IPS DF 4.7 (cell line): Measurements from ENCODE around the gene ASB6.
"Not testable (repeated sequence)": the region's sequence is repeated elsewhere in the genome, so short reads cannot be mapped to it uniquely, and the experiment has no call there.

Source experiments
- DNase-seq: peaks from one replicate; pipeline ENCODE4 v3.0.0-alpha.2; 2013; ENCODE audit warnings: low spot score; ENCODE audit errors: extremely low read depth

ASB6 gene

DNA sequence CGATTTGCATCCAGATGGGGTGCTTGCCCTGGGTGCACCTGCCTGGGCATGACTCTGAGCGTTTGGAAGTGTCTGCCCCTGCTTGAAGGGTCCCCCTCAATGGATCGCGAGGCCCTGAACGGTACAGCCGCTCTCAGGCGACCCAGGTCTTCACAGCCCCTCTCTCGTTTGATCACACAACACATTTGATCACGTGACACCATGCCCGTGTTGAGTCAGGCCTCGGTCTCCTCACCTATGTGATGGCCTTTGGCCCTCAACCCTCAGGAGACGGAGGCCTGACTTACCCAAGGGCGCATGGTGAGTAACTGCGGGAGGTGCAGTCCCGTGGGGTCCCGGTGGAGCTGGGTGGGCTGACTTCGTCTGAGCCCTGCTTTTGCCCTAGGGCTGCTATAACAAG is 3.0 kb upstream of the ASB6 start:
- DNase-seq = no peak

DNA sequence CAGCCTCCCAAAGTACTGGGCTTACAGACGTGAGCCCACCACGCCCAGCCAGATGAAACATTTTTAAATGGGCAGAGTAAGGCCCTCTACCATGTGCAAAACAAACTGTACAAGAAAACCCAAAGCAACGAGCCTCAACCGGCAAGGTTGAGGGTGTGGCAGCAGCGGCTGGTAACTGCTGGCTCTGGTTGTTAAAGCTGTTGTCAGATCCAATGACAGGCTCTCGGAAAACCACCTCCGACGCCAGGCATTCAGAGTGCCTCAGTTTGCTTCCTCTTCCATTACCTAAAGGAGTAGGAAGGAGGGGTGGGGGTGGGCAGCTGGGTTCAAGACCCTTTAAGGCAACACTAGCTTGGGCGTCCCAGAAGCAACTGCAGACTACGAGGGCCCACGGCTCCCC is 2.4 kb upstream of the ASB6 start:
- DNase-seq = no peak

DNA sequence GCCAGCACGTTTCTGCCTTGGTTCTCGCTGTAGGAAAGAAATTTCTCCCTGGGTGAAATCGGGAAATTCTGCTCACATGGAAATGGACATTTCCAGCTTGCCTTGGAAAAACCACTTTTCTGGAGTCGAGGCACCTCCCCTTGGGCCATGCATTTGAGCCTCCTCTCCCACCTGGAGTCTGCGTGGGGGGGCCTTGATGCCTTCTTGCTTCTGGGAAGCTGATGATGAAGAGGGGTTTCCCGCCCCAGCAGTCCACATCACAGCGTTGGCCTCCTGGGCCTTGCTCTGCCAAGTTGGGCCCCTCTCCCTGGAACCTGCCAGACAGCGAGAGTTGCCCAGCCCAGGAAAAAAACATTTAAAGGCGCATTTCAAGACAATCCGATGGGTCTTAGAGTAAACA is 1.8 kb upstream of the ASB6 start:
- DNase-seq = no peak

DNA sequence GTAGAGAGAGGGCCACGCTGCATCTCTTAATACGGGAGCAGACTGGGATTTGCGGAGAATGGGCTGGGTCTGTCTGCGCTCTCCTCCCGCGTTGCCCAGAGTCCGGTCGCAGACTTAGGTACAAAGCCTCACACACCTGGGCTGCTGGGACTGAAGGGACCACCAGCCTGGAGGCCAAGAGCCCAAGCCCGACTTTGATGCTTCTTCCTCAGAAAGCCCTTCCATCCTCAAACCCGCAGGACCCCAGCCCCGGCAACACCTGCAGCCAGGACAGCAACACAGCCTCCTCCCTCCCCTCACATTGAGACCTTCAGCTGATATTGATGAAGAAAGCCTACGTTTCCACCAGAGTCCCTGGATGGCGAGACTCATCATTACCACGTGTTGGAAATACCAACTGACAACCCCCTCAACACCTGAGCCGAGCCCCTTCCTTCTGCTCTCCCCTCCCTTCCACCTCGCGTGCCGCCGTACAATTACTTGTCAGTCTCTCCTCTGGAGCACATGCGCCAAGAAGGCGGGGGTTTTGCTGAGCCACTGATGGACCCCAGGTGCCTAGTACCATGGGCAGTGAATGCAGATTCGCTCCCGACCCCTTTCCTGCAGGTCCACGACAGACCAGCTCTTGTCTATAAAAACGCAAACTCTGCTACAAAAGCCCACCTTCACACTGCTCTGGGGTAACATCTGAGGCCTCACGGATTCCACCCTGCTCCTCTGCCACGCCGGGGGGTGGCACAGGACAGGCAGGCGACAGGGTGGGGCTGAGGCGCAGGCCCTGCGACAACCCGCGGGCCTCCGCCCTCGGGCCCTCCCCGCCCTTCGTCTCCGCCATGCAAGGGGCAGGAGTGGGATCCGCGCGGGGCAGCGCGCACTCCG is 841 bp downstream of the ASB6 start:
- no peak for DNase-seq

DNA sequence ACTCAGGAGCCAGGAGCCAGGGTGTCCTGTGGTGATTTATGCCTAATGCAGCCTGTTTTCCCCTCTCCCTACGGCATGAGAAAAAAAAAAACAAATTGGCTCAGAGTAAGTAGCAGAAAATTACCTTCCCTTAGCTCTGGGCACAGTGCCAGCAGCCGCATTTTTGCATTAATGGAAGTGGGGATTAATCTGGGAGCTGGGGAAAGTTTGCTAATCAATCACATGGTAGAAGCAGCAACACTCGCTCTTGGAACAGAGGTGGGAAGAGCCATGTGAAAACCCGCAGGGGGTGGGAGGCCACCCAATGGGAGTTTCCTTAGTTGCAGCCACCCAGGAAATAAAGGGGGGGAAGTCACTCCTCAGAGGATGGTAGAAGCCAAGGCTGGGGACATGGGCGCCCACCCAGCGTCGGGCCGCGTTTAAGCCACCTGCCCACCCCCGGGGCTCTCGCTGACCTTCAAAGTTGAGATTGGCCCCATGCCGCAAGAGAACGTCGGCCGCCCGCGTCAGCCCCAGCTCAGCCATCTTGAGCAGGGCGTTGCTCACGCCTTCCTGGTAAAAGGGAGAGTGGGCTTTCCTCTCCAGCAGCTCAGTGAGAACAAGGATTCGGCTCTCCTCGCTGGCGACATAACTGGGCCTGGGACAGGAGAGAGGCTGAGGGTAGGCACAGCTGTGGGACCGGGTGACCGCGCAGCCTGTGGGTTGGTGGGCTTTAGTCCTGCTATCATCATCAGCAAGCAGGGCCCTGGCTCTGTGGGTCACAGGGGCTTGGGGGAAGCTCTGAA is 1.7 kb downstream of the ASB6 start:
- DNase-seq = no peak

DNA sequence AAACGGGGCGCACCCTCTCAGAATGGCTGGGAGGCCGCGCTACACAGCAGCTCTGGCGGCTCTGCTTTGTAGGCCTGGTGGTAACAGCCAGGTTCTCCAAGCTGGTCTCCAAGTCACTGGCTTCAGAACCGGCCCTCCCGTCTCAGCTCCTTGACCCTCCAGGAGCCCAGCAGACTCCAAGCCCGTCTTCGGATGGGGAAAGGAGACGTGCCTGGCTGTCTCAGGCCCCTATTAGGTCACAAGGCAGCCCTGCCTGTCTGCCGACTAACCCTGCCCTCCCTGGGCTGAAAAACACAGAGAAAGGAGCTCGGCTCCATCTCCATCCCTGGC is 2.2 kb downstream of the ASB6 start:
- DNase-seq = no peak

DNA sequence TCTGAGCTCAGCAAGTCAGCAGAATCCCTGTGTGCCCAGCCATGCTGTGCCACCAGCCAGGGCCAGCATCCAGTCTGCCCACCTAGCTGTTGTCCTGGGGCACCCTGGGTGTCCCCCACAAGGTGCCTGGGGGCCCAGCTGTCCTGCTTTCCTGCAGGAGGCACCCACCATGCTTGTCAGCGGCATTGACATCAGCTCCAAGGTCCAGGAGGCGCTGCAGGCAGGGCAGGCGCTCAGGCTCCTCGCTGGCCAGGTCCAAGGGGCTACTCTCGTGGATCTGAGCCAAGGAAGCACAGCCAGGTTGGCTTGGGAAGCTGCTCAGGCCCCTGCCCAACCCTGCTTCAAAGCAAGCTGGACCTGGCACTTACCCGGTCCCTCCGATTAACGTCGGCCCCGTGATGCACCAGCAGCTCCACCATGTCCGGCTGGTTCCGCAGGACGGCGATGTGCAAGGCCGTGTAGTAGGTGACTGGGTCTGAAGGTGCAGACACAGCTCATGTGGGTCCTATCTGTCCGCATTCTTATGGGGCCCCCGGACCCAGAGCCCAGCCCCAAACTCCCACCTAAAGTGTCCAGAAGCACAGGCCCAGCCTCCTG is 2.8 kb downstream of the ASB6 start:
- DNase-seq = no peak

DNA sequence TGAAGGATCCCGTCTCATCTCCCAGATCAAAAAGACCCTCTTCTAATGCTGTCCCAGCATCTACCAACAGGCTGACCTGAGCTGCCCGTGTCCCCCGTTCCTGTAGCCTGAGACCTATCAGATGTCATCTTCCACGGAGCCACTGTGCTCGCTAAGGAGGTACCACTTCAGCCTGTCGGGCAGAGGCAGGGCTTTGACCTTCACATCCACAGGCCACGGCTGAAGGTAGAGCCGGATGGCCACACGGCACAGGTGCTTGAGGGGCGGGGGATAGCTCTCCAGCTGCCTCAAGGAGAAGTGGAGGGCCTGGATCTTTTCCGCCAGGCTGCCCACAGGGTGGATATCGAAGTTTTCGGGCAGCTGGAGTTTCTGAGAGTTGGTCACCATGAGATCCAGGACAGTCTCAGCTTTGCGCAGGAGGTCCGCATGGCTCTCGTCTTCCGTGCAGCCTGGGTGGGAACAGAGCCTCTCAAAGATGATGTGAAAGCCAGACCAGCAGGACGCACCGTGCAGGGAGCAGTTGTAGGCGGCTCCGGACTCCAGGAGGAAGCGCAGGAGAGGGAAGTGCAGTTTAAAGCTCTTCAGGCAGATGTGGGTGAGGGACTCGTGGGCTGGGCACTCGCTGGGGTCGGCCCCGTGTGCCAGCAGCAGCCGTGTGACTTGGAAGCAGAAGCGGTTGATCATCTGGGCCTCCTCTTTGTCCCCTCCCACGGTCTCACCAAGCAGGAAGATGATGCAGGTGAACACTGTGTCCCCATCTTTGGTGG is 4.1 kb downstream of the ASB6 start:
- DNase-seq = no peak

DNA sequence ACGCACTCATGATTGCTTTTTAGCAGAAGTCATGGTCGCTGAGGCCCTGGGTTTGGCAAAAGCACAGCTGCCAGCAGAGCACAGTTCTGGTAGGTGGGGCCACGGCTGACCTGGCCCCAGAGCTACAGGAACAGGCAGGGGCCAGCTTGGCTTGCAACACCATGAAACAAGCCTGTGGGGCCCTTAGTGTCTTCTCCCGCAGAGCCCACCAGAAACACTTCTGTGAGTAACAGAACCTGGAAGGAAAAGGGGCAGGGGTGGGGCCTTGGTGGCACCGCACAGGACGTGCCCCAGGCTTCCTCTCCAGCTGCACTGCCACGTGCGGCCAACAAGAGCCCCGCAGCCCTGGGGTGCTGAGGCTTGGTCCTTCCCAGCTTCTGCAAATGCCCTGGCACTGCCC is 4.8 kb downstream of the ASB6 start:
- no peak for DNase-seq

DNA sequence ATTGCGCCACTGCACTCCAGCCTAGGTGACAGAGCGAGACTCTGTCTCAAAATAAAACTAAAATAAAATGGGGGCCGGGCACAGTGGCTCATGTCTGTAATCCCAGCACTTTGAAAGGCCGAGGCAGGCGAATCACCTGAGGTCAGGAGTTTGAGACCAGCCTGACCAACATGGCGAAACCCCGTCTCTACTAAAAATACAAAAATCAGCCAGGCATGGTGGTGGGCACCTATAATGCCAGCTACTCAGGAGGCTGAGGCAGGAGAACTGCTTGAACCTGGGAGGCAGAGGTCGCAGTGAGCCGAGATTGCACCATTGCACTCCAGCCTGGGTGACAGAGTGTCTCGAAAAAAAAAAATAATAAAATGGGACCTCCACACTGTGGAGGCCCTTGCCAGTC is 5.6 kb downstream of the ASB6 start:
- not testable (repeated sequence) for DNase-seq

DNA sequence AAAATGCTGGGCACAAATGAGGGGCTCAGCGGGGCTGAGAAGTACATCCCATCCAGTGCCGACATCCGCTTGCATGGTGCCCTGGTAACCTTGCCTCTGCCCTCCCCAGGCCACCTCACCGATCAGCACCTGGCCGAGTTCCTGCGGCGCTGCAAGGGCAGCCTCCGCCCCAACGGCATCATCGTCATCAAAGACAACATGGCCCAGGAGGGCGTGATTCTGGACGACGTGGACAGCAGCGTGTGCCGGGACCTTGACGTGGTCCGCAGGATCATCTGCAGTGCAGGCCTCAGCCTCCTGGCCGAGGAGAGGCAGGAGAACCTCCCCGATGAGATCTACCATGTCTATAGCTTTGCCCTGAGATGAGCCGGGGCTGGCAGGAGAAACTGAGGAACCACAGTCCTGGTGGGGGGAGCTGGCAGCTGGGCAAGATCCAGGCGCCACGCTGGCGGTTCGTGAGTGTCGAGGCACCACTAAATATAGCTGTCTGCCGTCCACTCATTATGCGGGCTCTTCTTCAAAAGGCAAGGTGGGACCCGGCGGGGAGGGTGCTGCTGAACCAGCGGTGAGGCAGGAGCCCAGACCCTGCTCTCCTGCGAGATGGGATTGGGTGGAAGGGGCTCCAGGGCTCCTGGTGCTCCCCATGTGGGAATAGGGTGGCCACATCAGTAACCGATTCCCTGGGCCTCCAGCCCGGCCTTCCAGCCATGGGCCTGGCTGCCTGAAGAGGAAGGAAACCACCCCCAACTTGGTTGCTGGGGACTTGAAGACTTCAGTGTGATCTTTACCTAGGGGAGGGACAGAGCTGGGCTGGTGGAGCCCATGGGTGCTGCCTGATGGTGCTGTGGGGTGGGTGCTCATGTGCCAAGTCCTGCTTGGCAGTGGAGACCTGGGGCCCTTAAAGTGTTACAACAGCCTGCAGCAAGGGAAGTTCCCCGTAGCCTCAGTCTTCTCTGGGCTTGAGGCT is 6.6 kb downstream of the ASB6 start:
- DNase-seq = no peak

DNA sequence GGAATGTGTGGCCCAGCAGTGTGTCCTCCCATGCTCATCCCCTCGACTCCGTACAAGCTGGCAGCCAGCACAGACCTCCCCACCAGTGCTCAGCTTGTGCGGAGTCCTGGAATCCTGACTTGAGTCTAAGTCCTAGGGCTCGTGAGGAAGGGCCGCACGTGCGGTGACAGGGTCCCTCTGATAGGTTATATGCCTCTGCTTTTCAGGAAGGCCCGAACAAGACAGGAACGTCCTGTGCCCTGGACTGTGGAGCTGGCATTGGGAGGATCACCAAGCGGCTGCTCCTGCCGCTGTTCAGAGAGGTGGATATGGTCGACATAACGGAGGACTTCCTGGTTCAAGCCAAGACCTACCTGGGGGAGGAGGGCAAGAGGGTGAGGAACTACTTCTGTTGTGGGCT is 8.1 kb downstream of the ASB6 start:
- no peak for DNase-seq

DNA sequence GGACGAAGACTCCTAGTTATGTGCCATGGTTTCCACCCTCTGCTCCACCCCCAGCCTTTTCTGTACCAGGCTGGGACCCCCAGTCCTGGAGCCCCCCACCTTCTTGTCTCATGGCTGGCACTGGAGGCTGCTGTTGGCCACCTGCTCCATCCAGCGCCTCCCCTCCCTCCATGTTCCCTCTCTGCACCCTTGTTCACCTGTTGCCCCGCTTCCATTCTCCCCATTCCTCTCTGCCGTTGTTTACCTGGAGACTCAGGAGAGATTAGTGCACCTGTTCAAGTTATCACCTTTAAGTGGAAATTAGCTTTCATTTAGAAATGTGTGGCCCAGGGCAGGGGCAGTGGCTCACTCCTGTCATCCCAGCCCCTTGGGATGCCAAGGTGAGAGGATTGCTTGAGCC is 8.7 kb downstream of the ASB6 start:
- DNase-seq = no peak

DNA sequence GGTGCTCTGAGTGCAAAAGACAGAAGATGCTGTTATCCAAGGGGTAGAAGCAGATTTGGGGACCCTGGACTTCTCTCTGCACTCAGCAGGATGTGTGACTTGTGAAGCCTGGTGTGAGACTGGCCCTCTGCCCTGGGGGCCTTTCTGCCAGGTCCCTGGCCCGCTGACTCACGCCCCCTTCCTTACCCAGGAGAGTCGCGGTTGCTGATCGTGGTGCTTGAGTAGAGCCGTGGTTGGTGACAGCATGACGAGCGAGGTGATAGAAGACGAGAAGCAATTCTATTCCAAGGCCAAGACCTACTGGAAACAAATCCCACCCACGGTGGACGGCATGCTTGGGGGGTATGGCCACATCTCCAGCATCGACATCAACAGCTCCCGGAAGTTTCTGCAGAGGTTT is 9.5 kb downstream of the ASB6 start:
- no peak for DNase-seq

DNA sequence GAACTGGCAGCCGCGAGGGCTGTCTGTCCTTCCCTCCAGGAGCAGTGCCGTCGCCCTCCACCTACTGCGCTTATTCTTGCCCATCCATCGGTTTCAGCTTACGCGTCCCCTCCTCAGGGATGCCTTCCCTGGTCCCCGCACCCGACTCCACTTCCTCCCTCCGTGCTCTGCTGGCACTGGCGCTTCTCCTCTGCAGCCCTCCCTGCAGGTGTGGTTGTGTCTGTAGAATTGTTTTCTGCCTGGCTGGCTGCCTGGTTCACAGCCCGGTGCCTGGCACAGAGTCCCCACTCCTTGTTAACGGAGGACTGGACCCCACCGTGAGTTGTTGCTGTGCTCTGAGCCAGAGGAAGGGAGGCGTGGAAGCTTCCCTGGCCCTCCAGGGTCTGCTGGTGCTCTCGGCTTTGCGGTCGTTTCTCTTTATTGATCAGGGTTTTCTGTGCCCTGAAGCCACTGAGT is 10.2 kb downstream of the ASB6 start:
- DNase-seq = no peak

DNA sequence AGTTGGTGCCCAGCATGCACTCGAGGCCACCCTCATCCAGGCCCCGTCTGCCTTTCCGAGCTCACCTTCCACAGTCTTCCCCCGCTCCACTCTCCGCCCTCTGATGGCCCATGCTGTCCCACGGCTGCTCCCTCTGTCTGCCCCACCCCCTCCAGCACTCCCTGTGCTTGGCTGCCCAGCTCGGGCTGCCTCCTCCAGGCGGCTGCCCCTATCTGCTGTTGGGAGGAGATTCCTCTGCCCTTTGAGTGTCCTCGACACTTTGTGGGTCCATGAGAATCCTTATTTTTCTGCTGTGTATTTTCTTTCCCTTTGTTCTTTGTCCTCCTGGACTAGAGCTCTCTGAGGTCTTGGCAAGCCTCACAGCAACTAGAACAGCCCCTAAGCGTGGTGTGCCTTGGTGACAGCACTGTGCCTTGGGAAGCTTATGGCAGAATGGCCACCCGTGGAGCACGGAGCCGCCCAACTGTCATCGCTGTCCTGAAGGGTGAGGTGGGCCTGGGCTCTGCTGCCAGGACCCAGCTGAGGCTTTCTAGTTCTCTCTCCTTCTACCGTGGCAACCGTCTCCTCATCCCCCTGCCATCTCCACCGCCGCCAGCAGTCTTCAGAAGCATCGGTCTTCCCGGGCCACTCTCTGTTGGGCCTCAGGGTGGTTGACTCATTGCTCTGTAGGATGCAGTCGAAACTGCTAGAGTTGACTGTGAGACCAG is 10.8 kb downstream of the ASB6 start:
- DNase-seq = no peak

DNA sequence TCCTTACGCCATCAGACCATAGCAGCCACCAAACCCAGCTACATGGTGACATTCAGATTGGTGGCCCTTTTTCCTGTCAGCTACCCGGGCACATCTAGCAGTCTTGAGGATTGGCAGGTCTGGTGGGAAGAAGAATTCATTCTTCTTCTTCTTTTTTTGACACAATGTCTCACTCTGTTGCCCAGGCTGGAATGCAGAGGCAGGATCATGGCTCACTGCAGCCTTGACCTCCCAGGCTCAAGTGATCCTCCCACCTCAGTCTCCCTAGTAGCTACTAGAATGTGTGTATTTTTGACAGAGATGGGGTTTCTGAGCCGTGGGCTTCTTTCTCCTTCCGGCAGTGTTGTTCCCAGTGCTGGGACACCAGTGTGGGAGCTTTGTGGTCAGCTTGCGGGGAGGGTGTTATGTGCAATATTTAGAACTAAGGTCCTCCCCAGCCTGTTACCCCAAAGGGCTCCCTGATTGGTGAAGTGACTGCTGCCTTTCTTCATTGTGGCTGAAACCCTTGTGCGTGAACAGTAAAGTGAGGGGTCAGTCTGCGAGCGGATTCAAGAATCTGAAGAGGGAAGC is 12.6 kb downstream of the ASB6 start:
- no peak for DNase-seq

DNA sequence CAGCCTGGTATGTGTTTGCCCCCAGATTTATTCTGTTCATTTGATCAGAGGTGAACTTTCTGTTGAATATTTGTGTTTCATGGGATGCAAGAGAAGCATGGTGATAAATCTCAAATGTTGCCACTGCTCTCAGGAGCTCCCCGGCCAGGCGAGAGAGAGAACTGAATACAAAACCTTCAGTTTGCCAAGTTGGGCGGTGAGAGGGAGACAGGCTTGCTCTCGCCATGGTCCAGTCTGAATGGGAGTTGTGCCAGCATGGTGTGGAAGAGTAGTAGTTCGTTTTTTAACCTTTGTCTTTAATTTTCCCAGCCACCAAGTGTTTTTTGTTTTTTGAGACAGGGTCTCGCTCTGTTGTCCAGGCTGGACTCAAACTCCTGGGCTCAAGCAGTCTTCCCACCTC is 13.2 kb downstream of the ASB6 start:
- DNase-seq = no peak
